ENCODE measurements around the gene AIRE.

Gene AIRE

DNA sequence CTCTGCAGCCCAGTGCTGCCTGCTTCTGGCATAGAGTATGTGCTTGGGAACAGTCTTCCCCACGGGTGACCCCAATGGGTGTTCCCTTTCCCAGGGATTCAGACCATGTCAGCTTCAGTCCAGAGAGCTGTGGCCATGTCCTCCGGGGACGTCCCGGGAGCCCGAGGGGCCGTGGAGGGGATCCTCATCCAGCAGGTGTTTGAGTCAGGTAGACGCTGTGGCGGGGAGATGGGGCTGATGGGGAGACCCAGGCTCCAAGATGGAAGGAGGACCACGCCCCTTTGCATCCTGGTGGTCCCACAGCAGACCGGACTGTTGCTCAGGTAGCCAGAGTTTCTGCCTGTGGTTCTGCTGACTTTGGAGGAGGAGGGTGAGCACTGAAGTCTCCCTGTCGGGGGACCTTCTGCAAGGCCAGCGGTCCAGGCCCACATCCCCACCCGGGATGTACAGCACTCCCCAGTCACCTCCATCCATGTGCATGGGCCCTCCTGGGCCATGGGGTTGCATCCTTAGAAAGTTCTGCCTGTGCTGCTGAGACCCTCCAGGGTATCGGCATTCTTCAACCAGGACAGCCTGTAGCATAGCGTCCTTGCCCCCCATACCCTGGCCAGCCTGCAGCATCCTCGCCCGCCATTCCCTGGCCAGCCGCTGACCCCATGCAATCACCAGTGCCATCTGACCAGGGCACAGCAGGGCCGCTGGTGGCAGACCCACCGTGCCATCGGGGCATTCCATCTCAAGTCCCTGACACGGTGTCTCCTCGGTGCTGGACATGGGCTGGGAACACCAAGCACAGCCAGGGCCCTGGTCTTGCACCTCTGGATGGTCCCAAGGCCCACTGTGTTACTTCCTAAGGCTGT lies 2.8 kb downstream of the AIRE start:
- Histone ChIP-seq H3K79me1 (replicated peaks; ENCODE audit: low read length, poor library complexity, severe bottlenecking) (no peaks in the 10 kb centered on the region), H3K18ac (ENCODE audit: low read depth in 1 of 2, low read length in 2 of 2) (no peak overlapping the region), H2BK5ac (ENCODE audit: low read depth, low read length, poor library complexity, severe bottlenecking) (no peak overlapping the region), H2BK12ac (ENCODE audit: low read length in 2 of 2) (no peak overlapping the region), H2AFZ (ENCODE audit: low read depth, low read length) (no peak overlapping the region), H3K36me3 (ENCODE audit: control insufficient read depth in 1 of 2, insufficient read depth in 2 of 2, low read depth in 1 of 2, low read length in 2 of 2) (no peaks in the 10 kb centered on the region), H2BK15ac (ENCODE audit: low read depth, poor library complexity, severe bottlenecking) (no peak overlapping the region), H3K23ac (ENCODE audit: low read length in 2 of 2) (no peak overlapping the region), H4K8ac (ENCODE audit: low read length) (no peak overlapping the region), H3K4me1 (ENCODE audit: control insufficient read depth, insufficient read depth, low read depth, low read length) (peaks cover 10% of the 10 kb centered on the region), H3K27ac (ENCODE audit: low read length, poor library complexity, severe bottlenecking) (no peak overlapping the region), H4K91ac (ENCODE audit: low read length) (no peak overlapping the region), H3K14ac (ENCODE audit: low read length in 2 of 2) (no peak overlapping the region), H2AK5ac (ENCODE audit: low read length, severe bottlenecking) (no peak overlapping the region), H3K4ac (ENCODE audit: low read depth in 1 of 2, low read length in 2 of 2) (no peak overlapping the region), H3K9me3 (ENCODE audit: control insufficient read depth, low read length) (no peaks in the 10 kb centered on the region), H3K27me3 (ENCODE audit: control insufficient read depth in 1 of 2, insufficient read depth in 1 of 2, low read length in 2 of 2) (peaks cover 72 to 73% of the 10 kb centered on the region in 2 experiments), H3K4me3 (ENCODE audit: insufficient read depth in 1 of 2, low read depth in 1 of 2, low read length in 2 of 2) (no peak overlapping the region), H3K4me2 (ENCODE audit: low read length, poor library complexity, severe bottlenecking) (no peak overlapping the region), H3K9ac (ENCODE audit: low read length) (no peak overlapping the region), H2BK120ac (ENCODE audit: low read depth, low read length) (no peak overlapping the region)
- 84% methylated on average over 23 of the region's 23 CpGs for WGBS
- DNase-seq, result no peak

DNA sequence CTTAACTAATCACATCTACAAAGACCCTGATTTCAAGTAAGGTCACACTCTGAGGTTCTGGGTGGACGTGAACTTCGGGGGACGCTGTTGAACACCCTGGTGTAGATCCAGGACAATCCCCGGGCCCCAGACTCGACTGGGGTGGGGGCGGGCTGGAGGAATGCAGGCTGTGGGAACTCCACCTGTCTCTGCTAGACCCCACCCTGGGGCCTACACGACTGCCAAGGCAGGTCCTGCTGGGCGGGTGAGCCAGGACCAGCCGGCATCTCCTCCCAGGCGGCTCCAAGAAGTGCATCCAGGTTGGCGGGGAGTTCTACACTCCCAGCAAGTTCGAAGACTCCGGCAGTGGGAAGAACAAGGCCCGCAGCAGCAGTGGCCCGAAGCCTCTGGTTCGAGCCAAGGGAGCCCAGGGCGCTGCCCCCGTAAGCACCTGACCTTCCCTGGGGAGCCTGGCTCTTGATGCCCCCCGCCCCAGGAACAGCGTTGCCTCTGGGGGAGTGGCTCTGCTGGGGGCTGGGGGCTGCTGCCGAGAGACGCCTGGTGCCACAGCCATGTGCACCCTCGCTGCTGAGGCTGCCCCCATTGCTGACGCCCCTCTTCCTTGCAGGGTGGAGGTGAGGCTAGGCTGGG lies 3.8 kb downstream of the AIRE start:
- no peak overlapping the region for H3K4me3 ChIP-seq (ENCODE audit: insufficient read depth in 1 of 2, low read depth in 1 of 2, low read length in 2 of 2)
- H3K27ac ChIP-seq (ENCODE audit: low read length, poor library complexity, severe bottlenecking), result no peak overlapping the region
- no peak overlapping the region for H4K91ac ChIP-seq (ENCODE audit: low read length)
- no peak overlapping the region for H2AK5ac ChIP-seq (ENCODE audit: low read length, severe bottlenecking)
- no peaks in the 10 kb centered on the region for H3K79me1 ChIP-seq (replicated peaks; ENCODE audit: low read length, poor library complexity, severe bottlenecking)
- no peak overlapping the region for H2BK120ac ChIP-seq (ENCODE audit: low read depth, low read length)
- no peak overlapping the region for H2BK5ac ChIP-seq (ENCODE audit: low read depth, low read length, poor library complexity, severe bottlenecking)
- H3K9ac ChIP-seq (ENCODE audit: low read length), result no peak overlapping the region
- H3K4ac ChIP-seq (ENCODE audit: low read depth in 1 of 2, low read length in 2 of 2), result no peak overlapping the region
- H2BK15ac ChIP-seq (ENCODE audit: low read depth, poor library complexity, severe bottlenecking), result no peak overlapping the region
- 84% methylated on average over 24 of the region's 24 CpGs for WGBS
- no peak overlapping the region for H3K23ac ChIP-seq (ENCODE audit: low read length in 2 of 2)
- no peak overlapping the region for H3K4me2 ChIP-seq (ENCODE audit: low read length, poor library complexity, severe bottlenecking)
- no peaks in the 10 kb centered on the region for H3K9me3 ChIP-seq (ENCODE audit: control insufficient read depth, low read length)
- peaks cover 16% of the 10 kb centered on the region for H3K4me1 ChIP-seq (ENCODE audit: control insufficient read depth, insufficient read depth, low read depth, low read length)
- peaks cover 64 to 65% of the 10 kb centered on the region in 2 experiments for H3K27me3 ChIP-seq (ENCODE audit: control insufficient read depth in 1 of 2, insufficient read depth in 1 of 2, low read length in 2 of 2)
- no peak overlapping the region for H2AFZ ChIP-seq (ENCODE audit: low read depth, low read length)
- no peaks in the 10 kb centered on the region for H3K36me3 ChIP-seq (ENCODE audit: control insufficient read depth in 1 of 2, insufficient read depth in 2 of 2, low read depth in 1 of 2, low read length in 2 of 2)
- H3K14ac ChIP-seq (ENCODE audit: low read length in 2 of 2), result no peak overlapping the region
- no peak overlapping the region for H3K18ac ChIP-seq (ENCODE audit: low read depth in 1 of 2, low read length in 2 of 2)
- no peak for DNase-seq
- no peak overlapping the region for H2BK12ac ChIP-seq (ENCODE audit: low read length in 2 of 2)
- H4K8ac ChIP-seq (ENCODE audit: low read length), result no peak overlapping the region

DNA sequence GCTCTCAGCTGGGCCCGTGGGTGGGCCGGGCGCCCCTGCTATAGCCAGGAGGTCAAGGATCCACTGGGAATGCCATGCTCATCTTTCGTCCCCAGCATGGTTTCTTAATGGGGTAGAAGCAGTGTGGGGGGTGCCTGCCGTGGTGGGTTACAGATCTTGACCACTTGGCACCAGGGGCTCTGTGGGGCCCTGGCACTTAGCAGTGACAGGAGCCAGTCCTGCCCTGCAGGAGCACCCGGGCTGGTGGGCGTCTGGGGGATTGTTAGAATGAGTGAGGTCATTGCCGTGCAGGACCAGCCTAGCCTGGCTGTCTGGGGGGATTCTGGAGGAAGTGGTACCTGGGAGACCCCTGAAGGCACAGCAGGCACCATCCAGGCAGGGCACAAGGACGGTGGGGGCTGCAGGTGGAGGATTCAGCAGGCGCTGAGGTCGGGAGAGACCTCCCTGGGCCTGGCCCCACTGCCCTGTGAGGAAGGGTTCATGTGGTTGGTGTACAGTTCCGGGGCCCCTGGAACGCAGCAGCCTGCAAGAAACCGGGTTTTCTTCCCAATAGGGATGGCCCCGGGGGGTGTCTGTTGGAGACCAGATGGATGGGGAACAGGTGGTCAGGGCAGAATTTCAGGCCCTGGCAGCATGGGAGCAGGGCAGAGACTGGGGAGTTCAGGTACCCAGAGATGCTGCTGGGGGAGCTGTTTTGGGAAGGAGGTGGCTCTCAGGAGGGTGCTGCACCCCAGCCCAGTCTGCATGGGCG lies 4.8 kb downstream of the AIRE start:
- Histone ChIP-seq H4K91ac (ENCODE audit: low read length) (no peak overlapping the region), H3K9me3 (ENCODE audit: control insufficient read depth, low read length) (no peaks in the 10 kb centered on the region), H3K4me3 (ENCODE audit: insufficient read depth in 1 of 2, low read depth in 1 of 2, low read length in 2 of 2) (no peak overlapping the region), H3K79me1 (replicated peaks; ENCODE audit: low read length, poor library complexity, severe bottlenecking) (no peaks in the 10 kb centered on the region), H3K27me3 (ENCODE audit: control insufficient read depth in 1 of 2, insufficient read depth in 1 of 2, low read length in 2 of 2) (peaks cover 62% of the 10 kb centered on the region in 2 experiments), H2AK5ac (ENCODE audit: low read length, severe bottlenecking) (no peak overlapping the region), H3K4ac (ENCODE audit: low read depth in 1 of 2, low read length in 2 of 2) (no peak overlapping the region), H4K8ac (ENCODE audit: low read length) (no peak overlapping the region), H3K36me3 (ENCODE audit: control insufficient read depth in 1 of 2, insufficient read depth in 2 of 2, low read depth in 1 of 2, low read length in 2 of 2) (no peaks in the 10 kb centered on the region), H2AFZ (ENCODE audit: low read depth, low read length) (no peak overlapping the region), H3K27ac (ENCODE audit: low read length, poor library complexity, severe bottlenecking) (no peak overlapping the region), H2BK120ac (ENCODE audit: low read depth, low read length) (no peak overlapping the region), H2BK12ac (ENCODE audit: low read length in 2 of 2) (no peak overlapping the region), H2BK5ac (ENCODE audit: low read depth, low read length, poor library complexity, severe bottlenecking) (no peak overlapping the region), H3K14ac (ENCODE audit: low read length in 2 of 2) (no peak overlapping the region), H3K9ac (ENCODE audit: low read length) (no peak overlapping the region), H3K23ac (ENCODE audit: low read length in 2 of 2) (no peak overlapping the region), H3K4me1 (ENCODE audit: control insufficient read depth, insufficient read depth, low read depth, low read length) (peaks cover 22% of the 10 kb centered on the region), H2BK15ac (ENCODE audit: low read depth, poor library complexity, severe bottlenecking) (no peak overlapping the region), H3K4me2 (ENCODE audit: low read length, poor library complexity, severe bottlenecking) (no peak overlapping the region), H3K18ac (ENCODE audit: low read depth in 1 of 2, low read length in 2 of 2) (no peak overlapping the region)
- no peak for DNase-seq
- 86% methylated on average over 16 of the region's 16 CpGs for WGBS

All from mesenchymal stem cell (in vitro differentiated cells and primary cell).